NCI-H146 treated with DMSO at 0.1 percent for 48 hours (cell line): ENCODE measurements around the gene GPHN.
"Not testable (repeated sequence)": the region's sequence is repeated elsewhere in the genome, so short reads cannot be mapped to it uniquely, and the experiment has no call there.

ENCODE experiments used
- DNase-seq: peaks from one replicate; lab custom pipeline; 2025; ENCODE audit not compliant: unreplicated experiment; lab: John Stamatoyannopoulos, UW

Gene GPHN

DNA sequence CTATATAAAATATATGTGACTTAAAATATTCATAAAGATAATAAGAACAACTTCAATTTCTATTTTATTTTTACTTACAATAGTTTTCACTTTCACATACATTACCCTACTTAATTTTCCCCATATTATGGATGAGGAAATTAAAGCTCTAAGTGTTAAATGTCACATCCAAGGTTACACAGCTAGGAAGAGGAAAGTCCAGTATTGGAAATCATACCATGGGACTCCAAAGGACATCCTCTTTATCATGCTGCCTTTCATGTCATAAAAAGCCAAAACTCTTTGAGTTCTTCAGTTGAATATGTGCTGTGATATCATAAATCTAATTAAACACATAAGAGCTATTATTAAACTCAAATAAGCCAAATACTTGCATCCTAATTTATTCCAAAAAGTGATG, 508.9 kb downstream of the GPHN start:
- no peak for DNase-seq

DNA sequence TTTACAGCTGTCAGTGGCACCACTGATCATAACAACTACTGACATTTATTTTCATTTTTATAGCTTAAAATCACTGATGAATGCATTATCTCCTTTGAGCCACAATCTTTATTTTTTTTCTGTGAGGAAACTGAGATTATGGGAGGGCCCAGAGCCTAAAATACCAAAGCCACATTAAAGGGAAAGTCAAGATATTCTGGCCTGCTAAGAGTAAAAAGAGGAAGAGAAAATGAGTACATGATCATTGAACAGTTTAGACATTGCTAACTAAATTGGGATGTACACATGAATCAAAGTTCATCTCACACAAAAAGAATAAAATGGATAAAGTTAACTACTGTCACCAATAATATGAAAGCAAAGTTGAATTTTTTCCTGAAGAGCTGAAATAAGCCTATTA, 510.8 kb downstream of the GPHN start:
- DNase-seq = no peak

DNA sequence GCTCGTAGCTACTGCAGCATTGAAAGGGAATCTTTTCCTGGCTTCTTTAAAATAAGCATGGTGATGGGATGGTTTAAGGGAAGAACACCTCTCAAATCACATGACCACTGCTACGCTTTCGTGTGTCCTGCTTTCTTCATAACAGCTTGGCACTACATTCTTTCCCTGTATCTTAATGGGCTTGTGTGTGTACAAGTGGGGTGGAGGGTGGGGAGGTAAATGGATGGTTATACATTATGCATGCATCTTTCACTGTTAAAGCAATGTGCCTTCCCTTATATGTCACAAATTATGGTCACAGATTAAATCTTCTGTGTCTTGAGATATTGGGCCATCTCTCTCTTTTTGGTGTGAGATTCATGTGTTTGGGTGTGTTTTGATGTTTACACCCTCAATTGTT, 511.8 kb downstream of the GPHN start:
- no peak for DNase-seq

GRCh38 chr14:67031920-67032774, 524.2 kb downstream of the GPHN start:
- DNase-seq = no peak

DNA sequence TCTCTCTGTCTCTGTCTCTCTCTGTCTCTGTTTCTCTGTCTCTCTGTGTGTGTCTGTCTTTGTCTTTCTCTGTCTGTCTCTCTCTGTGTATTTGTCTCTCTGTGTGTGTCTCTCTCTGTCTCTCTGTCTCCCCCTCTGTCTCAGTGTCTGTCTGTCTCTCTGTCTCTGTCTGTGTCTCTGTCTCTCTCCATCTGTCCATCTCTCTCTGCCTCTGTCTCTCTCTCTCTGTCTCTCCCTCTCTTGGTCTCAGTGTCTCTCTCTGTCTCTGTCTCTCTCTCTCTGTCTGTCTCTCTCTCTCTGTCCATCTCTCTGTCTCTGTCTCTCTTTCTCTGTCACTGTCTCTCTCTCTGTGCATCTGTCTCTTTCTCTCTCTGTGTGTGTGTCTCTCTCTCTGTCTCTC, 537.5 kb downstream of the GPHN start:
- DNase-seq = no peak

- no peak for DNase-seq
Measured at GRCh38 chr14:67050896-67051295, 542.9 kb downstream of the GPHN start.

GRCh38 chr14:67056684-67057083, 548.7 kb downstream of the GPHN start:
- no peak for DNase-seq

GRCh38 chr14:67059596-67059995, 551.6 kb downstream of the GPHN start:
- DNase-seq = no peak

- DNase-seq = no peak
Measured at GRCh38 chr14:67060546-67060945, 552.6 kb downstream of the GPHN start.

GRCh38 chr14:67067070-67067814, 559.3 kb downstream of the GPHN start:
- not testable (repeated sequence) for DNase-seq

- DNase-seq = no peak
Measured at GRCh38 chr14:67068251-67068650, 560.3 kb downstream of the GPHN start.

DNA sequence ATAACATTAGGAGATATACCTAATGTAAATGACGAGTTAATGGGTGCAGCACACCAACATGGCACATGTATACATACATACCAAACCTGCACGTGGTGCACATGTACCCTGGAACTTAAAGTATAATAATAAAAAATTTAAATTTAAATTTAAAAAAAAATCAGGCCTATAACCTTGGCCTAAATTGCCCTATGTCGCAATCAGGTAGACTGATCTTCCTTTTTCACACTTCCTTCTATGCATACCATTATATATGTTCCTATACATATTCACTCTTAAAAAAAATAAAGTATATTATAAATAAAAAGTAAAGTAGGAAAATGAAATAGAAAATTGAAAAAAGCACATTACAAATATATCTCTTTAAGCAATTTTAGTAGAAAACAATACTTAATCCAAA, 563.6 kb downstream of the GPHN start:
- DNase-seq = no peak

GRCh38 chr14:67077921-67078320, 570.0 kb downstream of the GPHN start:
- DNase-seq = no peak

- DNase-seq = no peak
Measured at GRCh38 chr14:67079846-67080245, 571.9 kb downstream of the GPHN start.

DNA sequence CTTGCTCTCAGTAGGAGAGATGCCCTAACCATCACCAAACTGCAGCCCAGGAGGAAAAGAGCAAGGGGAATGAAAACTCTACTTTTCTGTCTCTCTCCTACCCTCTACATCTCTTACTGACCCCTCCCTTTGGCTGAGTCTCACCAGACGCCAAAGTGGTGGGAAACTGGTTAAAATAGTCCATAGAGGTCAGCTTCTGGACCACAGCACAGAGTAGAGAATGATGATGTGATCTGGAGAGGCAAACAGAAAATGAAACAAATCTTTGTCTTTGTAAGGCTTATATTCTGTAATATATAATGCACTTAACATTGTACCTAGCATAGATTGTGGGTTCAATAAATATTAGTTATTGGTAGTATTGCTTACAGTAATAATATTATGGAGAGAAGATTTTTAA, 600.3 kb downstream of the GPHN start:
- DNase-seq = no peak

DNA sequence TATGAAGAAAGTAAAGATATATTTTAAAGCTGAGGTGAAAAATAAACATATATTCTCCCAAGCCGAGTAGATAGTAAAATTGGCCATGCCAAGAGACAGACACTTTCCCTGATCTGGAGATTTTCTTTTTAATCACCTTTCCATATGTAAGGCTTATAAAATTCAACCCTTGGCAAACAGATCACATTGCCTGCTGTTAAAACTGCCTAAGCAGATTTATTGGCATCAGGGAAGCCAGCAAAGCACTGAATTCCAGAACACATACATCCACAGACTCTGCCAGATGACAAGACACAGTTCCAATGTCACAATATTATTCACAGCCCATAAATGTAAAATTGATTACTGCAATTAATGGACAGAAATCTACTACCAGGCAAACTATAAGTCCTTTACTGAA, 603.1 kb downstream of the GPHN start:
- no peak for DNase-seq

DNA sequence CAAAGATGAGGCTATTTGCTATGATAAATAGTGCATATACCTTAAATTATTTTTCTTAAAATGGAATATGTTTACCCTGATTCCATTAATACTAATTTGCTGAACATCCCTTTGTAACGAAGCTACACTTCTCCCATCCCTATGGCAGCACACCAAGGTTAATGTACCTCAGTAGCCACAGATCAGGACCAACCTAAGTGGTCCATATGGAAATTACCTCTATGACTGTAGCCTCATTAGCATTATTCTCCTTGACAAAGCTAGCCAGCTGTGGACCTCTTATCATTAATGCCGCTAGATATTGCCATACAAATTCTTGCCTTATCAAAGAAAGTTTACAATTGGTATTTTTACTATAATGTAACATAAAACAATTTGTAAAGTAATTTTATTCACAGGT, 604.4 kb downstream of the GPHN start:
- DNase-seq = no peak

DNA sequence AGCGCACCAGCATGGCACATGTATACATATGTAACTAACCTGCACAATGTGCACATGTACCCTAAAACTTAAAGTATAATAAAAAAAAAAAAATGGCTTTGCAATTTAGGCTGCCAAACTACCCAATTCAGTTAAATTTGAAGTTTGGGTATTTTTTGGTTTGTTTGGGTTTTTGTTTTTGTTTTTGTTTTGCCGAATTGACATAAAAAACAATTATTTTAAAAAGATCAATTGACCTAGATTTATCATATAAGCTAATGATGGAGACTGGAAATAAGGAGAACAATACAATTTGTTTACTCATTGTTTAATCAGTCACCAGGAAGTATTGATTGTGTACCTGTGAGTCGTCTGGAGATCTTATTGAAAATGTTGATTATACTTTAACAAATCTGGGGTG, 619.2 kb downstream of the GPHN start:
- DNase-seq = no peak

DNA sequence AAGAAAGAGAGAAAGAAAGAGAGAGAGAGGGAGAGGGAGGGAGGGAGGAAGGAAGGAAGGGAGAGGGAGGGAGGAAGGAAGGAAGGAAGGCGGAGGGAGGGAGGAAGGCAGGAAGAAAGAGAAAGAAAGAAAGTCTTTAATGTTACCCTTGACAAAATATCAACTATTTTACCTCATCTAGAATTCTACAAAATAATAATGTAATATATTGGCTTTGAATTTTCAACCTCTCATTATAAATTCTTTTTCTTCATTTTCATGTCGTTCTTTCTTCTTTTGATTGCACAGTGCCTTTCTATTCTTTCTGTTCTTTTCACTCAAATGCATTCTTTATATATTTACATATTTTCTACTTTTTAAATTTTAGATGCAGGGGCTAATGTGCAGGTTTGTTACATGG, 621.8 kb downstream of the GPHN start:
- no peak for DNase-seq

DNA sequence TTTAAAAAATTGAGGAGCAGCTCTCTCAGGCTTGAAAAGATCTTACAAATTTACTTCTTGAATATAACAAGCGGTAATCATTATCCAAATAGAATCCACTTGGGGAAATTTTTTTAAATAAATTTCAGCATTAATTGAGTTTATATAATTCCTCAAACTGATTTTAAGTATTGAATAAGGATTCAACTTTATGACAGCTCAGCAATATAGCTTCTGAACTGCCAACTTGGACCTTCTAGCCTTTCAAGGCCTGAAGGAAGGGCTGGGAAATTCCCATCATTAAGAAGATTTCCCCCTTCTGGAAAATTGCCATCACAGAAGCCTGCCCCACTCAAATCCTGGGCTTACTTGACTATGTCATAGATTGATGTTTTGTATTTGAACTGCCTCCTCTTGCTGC, 623.7 kb downstream of the GPHN start:
- DNase-seq = no peak

- DNase-seq = no peak
Measured at GRCh38 chr14:67133144-67133543, 625.2 kb downstream of the GPHN start.
